ENCODE data around the gene MARCHF10.

The MARCHF10 gene

DNA sequence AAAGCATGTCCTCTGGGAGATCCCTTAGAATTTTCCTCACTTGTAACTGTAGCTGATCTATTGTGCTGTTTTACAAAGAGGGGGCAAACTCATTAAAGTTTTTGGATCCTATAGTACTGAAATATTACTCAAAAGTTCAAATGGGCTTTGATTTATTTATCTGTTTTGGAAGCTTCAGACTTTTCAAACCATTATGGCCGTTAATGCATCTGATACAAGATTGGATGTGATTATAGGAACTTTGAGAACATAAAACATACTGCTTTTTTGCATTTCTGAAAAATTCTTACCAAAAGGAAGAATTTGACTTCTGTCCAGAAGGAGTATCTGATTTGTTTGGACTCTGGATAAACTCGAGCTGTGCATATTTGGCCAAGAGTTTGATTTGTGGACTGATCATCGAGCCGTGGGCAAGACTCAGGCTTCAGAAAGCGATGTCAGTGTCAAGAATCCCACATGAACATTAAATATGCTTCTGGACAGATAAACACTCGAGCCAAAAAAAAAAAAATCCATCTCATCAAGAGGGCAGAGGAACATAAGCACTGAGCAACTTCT, 8.2 kb upstream of the MARCHF10 start:
- Histone ChIP-seq H3K9ac (ENCODE audit: low read length) (no peak overlapping the region), H3K4me1 (ENCODE audit: control insufficient read depth, insufficient read depth, low read length) (peaks cover 3% of the 10 kb centered on the region), H3K4me3 (ENCODE audit: low read length) (no peak overlapping the region), H3K36me3 (ENCODE audit: control insufficient read depth, insufficient read depth, low read length) (no peaks in the 10 kb centered on the region), H3K27ac (ENCODE audit: low read depth, low read length) (no peak overlapping the region), H3K27me3 (ENCODE audit: control insufficient read depth, insufficient read depth, low read length) (no peaks in the 10 kb centered on the region)

GRCh38 chr17:62809656-62810055, 1.5 kb upstream of the MARCHF10 start:
- no peak overlapping the region for H3K27ac ChIP-seq (ENCODE audit: low read depth, low read length)
- no peaks in the 10 kb centered on the region for H3K36me3 ChIP-seq (ENCODE audit: control insufficient read depth, insufficient read depth, low read length)
- no peak overlapping the region for H3K4me3 ChIP-seq (ENCODE audit: low read length)
- no peaks in the 10 kb centered on the region for H3K4me1 ChIP-seq (ENCODE audit: control insufficient read depth, insufficient read depth, low read length)
- no peaks in the 10 kb centered on the region for H3K27me3 ChIP-seq (ENCODE audit: control insufficient read depth, insufficient read depth, low read length)
- no peak overlapping the region for H3K9ac ChIP-seq (ENCODE audit: low read length)

DNA sequence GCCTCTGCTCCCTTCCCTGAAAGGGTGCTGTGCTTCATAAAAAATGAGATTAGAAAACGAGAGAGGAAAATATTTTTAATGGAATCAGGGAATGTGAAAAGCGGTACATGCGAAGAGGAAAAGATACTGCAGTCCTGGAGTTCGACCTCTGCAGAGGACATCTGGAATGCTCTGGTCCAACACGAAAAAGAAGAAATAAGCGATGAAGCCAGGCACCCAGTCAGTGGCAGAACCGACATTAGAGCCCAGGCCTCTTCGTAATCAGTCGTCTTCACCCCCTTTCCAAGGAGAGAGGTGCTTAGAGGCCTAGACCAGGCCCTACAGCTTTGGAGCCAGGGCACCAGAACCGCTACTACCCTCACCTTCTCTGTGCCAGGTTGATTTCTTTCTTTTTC, 459 bp upstream of the MARCHF10 start:
- H3K27me3 ChIP-seq (ENCODE audit: control insufficient read depth, insufficient read depth, low read length), result no peaks in the 10 kb centered on the region
- no peak overlapping the region for H3K4me3 ChIP-seq (ENCODE audit: low read length)
- H3K36me3 ChIP-seq (ENCODE audit: control insufficient read depth, insufficient read depth, low read length), result no peaks in the 10 kb centered on the region
- H3K4me1 ChIP-seq (ENCODE audit: control insufficient read depth, insufficient read depth, low read length), result no peaks in the 10 kb centered on the region
- H3K9ac ChIP-seq (ENCODE audit: low read length), result no peak overlapping the region
- H3K27ac ChIP-seq (ENCODE audit: low read depth, low read length), result no peak overlapping the region

- Histone ChIP-seq H3K36me3 (ENCODE audit: control insufficient read depth, insufficient read depth, low read length) (no peaks in the 10 kb centered on the region), H3K4me1 (ENCODE audit: control insufficient read depth, insufficient read depth, low read length) (no peaks in the 10 kb centered on the region), H3K27me3 (ENCODE audit: control insufficient read depth, insufficient read depth, low read length) (no peaks in the 10 kb centered on the region), H3K27ac (ENCODE audit: low read depth, low read length) (no peak overlapping the region), H3K4me3 (ENCODE audit: low read length) (no peak overlapping the region), H3K9ac (ENCODE audit: low read length) (no peak overlapping the region)
Measured at GRCh38 chr17:62805234-62805633, 2.9 kb downstream of the MARCHF10 start.

DNA sequence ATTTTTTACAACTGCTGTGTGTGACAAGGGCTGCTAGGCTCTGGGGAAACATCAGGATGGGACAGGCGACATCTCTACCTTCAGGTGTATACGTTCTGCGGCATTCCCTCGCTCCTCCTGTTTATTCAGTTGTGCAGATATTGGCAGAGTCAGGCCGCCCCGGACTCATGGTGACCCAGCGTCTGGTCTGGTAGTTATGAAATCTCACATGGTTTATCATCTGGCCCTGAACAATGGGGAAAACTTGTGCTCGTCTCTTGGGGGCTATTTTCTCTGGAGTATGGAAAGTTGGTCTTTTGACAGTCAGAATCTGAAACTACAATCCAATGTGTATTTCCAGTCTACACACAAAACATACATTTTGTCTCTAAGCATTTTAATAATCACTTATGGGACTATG, 3.3 kb downstream of the MARCHF10 start:
- Histone ChIP-seq H3K4me1 (ENCODE audit: control insufficient read depth, insufficient read depth, low read length) (no peaks in the 10 kb centered on the region), H3K27me3 (ENCODE audit: control insufficient read depth, insufficient read depth, low read length) (no peaks in the 10 kb centered on the region), H3K9ac (ENCODE audit: low read length) (no peak overlapping the region), H3K27ac (ENCODE audit: low read depth, low read length) (no peak overlapping the region), H3K36me3 (ENCODE audit: control insufficient read depth, insufficient read depth, low read length) (no peaks in the 10 kb centered on the region), H3K4me3 (ENCODE audit: low read length) (no peak overlapping the region)

GRCh38 chr17:62804025-62804424, 4.1 kb downstream of the MARCHF10 start:
- Histone ChIP-seq H3K4me3 (ENCODE audit: low read length) (no peak overlapping the region), H3K36me3 (ENCODE audit: control insufficient read depth, insufficient read depth, low read length) (no peaks in the 10 kb centered on the region), H3K27ac (ENCODE audit: low read depth, low read length) (no peak overlapping the region), H3K9ac (ENCODE audit: low read length) (no peak overlapping the region), H3K4me1 (ENCODE audit: control insufficient read depth, insufficient read depth, low read length) (no peaks in the 10 kb centered on the region), H3K27me3 (ENCODE audit: control insufficient read depth, insufficient read depth, low read length) (no peaks in the 10 kb centered on the region)

DNA sequence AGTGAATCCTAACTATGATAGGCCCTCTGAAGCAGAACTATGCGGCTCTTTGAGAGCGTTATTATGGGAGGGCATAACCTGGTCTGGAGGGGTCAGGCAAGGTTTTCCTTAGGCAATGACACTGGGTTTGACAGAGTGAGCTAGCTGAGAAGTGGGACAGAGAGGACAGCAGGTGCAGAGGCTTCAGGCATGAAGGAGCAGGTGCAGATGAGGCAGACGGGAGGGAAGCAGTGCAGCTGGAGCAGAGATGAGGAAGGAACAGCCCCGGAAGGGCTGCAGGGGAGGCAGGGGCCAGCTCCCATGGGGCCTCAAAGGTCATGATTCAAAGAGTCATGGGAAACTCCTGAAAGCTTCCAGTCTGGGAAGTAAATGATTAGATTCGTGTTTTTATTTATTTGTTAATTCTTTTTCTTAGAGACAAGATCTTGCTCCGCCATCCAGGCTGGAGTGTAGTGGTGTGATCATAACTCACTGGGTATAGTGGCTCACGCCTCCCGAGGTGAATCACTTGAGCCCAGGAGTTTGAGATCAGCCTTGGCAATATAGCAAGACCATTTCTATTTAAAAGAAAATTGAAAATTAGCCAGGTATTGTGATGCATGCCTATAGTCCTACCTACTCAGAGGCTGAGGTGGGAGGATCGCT, 5.4 kb downstream of the MARCHF10 start:
- Histone ChIP-seq H3K27me3 (ENCODE audit: control insufficient read depth, insufficient read depth, low read length) (no peaks in the 10 kb centered on the region), H3K4me3 (ENCODE audit: low read length) (no peak overlapping the region), H3K9ac (ENCODE audit: low read length) (no peak overlapping the region), H3K4me1 (ENCODE audit: control insufficient read depth, insufficient read depth, low read length) (no peaks in the 10 kb centered on the region), H3K36me3 (ENCODE audit: control insufficient read depth, insufficient read depth, low read length) (no peaks in the 10 kb centered on the region), H3K27ac (ENCODE audit: low read depth, low read length) (no peak overlapping the region)

GRCh38 chr17:62801553-62802114, 6.5 kb downstream of the MARCHF10 start:
- no peak overlapping the region for H3K9ac ChIP-seq (ENCODE audit: low read length)
- no peak overlapping the region for H3K27ac ChIP-seq (ENCODE audit: low read depth, low read length)
- H3K36me3 ChIP-seq (ENCODE audit: control insufficient read depth, insufficient read depth, low read length), result no peaks in the 10 kb centered on the region
- H3K4me3 ChIP-seq (ENCODE audit: low read length), result no peak overlapping the region
- no peaks in the 10 kb centered on the region for H3K4me1 ChIP-seq (ENCODE audit: control insufficient read depth, insufficient read depth, low read length)
- no peaks in the 10 kb centered on the region for H3K27me3 ChIP-seq (ENCODE audit: control insufficient read depth, insufficient read depth, low read length)

DNA sequence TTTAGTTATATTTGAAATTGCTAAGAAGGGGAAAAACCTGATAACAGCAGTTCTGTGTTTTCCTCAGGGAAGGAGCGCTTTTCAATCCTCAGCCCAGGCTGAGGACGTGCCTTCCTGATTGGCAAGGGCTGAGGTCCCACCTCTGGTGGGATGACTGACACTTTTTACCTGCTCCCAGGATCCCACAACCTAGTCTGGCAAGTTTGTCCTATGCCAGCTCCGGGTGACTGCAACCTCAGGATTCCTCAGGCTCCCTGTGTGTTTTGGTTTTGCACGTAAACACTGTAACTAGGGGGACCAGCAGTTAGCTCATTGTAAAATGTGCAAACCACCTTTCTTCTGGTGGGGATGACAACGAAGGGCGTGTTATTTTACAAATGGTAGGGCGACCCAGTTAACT, 7.5 kb downstream of the MARCHF10 start:
- H3K27ac ChIP-seq (ENCODE audit: low read depth, low read length), result no peak overlapping the region

GRCh38 chr17:62797959-62798358, 10.2 kb downstream of the MARCHF10 start:
- Histone ChIP-seq H3K27ac (ENCODE audit: low read depth, low read length) (no peak overlapping the region), H3K4me1 (ENCODE audit: control insufficient read depth, insufficient read depth, low read length) (no peaks in the 10 kb centered on the region), H3K4me3 (ENCODE audit: low read length) (no peak overlapping the region), H3K36me3 (ENCODE audit: control insufficient read depth, insufficient read depth, low read length) (no peaks in the 10 kb centered on the region), H3K27me3 (ENCODE audit: control insufficient read depth, insufficient read depth, low read length) (no peaks in the 10 kb centered on the region), H3K9ac (ENCODE audit: low read length) (no peak overlapping the region)

More for the DNA sequence above, 7.5 kb downstream of the MARCHF10 start:
- Histone ChIP-seq H3K36me3 (ENCODE audit: control insufficient read depth, insufficient read depth, low read length) (no peaks in the 10 kb centered on the region), H3K4me3 (ENCODE audit: low read length) (no peak overlapping the region), H3K9ac (ENCODE audit: low read length) (no peak overlapping the region), H3K4me1 (ENCODE audit: control insufficient read depth, insufficient read depth, low read length) (no peaks in the 10 kb centered on the region), H3K27me3 (ENCODE audit: control insufficient read depth, insufficient read depth, low read length) (no peaks in the 10 kb centered on the region)

DNA sequence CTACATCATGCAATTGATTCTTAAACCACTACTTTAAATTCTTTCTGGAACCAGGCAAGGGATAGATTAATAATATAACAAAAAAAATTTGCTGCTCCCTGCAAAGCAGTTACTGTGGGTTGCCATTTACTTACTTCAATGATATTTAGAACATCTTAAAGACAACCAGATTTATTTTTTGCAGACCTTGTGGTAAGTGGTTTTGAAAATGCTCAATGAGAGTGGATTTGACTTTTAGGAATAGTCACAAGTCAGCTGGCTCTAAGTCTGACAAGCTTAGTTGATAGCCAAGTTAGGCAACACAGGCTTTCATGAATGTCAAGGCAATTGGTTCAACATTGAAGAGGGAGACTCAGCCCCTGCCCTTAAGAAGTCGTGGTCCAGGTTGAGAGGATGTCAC, 11.8 kb downstream of the MARCHF10 start:
- Histone ChIP-seq H3K4me1 (ENCODE audit: control insufficient read depth, insufficient read depth, low read length) (no peaks in the 10 kb centered on the region), H3K4me3 (ENCODE audit: low read length) (no peak overlapping the region), H3K9ac (ENCODE audit: low read length) (no peak overlapping the region), H3K27me3 (ENCODE audit: control insufficient read depth, insufficient read depth, low read length) (no peaks in the 10 kb centered on the region), H3K27ac (ENCODE audit: low read depth, low read length) (no peak overlapping the region), H3K36me3 (ENCODE audit: control insufficient read depth, insufficient read depth, low read length) (no peaks in the 10 kb centered on the region)

- no peak overlapping the region for H3K27ac ChIP-seq (ENCODE audit: low read depth, low read length)
- H3K36me3 ChIP-seq (ENCODE audit: control insufficient read depth, insufficient read depth, low read length), result no peaks in the 10 kb centered on the region
- H3K9ac ChIP-seq (ENCODE audit: low read length), result no peak overlapping the region
- no peak overlapping the region for H3K4me3 ChIP-seq (ENCODE audit: low read length)
- H3K27me3 ChIP-seq (ENCODE audit: control insufficient read depth, insufficient read depth, low read length), result no peaks in the 10 kb centered on the region
- H3K4me1 ChIP-seq (ENCODE audit: control insufficient read depth, insufficient read depth, low read length), result no peaks in the 10 kb centered on the region
Measured at GRCh38 chr17:62794666-62794971, 13.5 kb downstream of the MARCHF10 start.

Data from rectal smooth muscle tissue (tissue), 1 donor.